OCI-LY1 (cell line): ENCODE results near the gene RHOU.

Experiments used
- H2AFZ ChIP-seq: fragments of 200-600 bp; sonication (generic), shearing (Covaris generic); 2 replicates; pipeline ENCODE4 v1.6.0; 2014; ENCODE audit warnings: antibody characterized with exemption, mild to moderate bottlenecking, low read length
- H3F3A ChIP-seq: fragments of 200-600 bp; sonication (generic), shearing (Covaris generic); 2 replicates; pipeline ENCODE4 v1.6.0; 2014; ENCODE audit warnings: mild to moderate bottlenecking, antibody characterized with exemption, low read length, moderate library complexity; ENCODE audit not compliant: insufficient read depth
- H3K27ac ChIP-seq: fragments of 200-600 bp; sonication (generic); 2 replicates; pipeline ENCODE4 v1.5.1; 2014; ENCODE audit warnings: low read length, mixed run types, mild to moderate bottlenecking, low read depth; ENCODE audit not compliant: poor library complexity, severe bottlenecking
- H3K27me3 ChIP-seq: fragments of 200-600 bp; sonication (generic); 2 replicates; pipeline ENCODE4 v1.6.0; 2014; ENCODE audit warnings: antibody characterized with exemption, mild to moderate bottlenecking, low read length, moderate library complexity; ENCODE audit not compliant: insufficient read depth
- H3K36me3 ChIP-seq: fragments of 200-600 bp; sonication (generic); 2 replicates; pipeline ENCODE4 v1.6.1; 2014; ENCODE audit warnings: mild to moderate bottlenecking, antibody characterized with exemption, low read length, moderate library complexity, mixed read lengths; ENCODE audit not compliant: insufficient read depth
- H3K4me1 ChIP-seq: fragments of 200-600 bp; sonication (generic); 2 replicates; pipeline ENCODE4 v1.5.1; 2014; ENCODE audit warnings: mild to moderate bottlenecking, low read length, moderate library complexity; ENCODE audit not compliant: insufficient read depth, severe bottlenecking
- H3K4me2 ChIP-seq: fragments of 200-600 bp; sonication (generic), shearing (Covaris generic); 2 replicates; pipeline ENCODE4 v1.6.1; 2014; ENCODE audit warnings: low read length
- H3K4me3 ChIP-seq: fragments of 200-600 bp; sonication (generic); 2 replicates; pipeline ENCODE4 v1.5.1; 2014; ENCODE audit warnings: low read length, low read depth, mild to moderate bottlenecking, mixed read lengths; ENCODE audit not compliant: poor library complexity, severe bottlenecking
- H3K79me2 ChIP-seq: fragments of 200-600 bp; shearing (Covaris generic); 2 replicates; pipeline ENCODE4 v1.6.1; 2016; ENCODE audit warnings: mixed run types, low read length, mixed read lengths; ENCODE audit not compliant: insufficient read depth
- H3K9ac ChIP-seq: fragments of 200-600 bp; sonication (generic), shearing (Covaris generic); 2 replicates; pipeline ENCODE4 v1.6.1; 2014; ENCODE audit warnings: mild to moderate bottlenecking, low read length, mixed read lengths
- H3K9me2 ChIP-seq: fragments of 200-600 bp; sonication (generic), shearing (Covaris generic); 2 replicates; pipeline ENCODE4 v1.6.1; 2014; ENCODE audit warnings: low read depth, mild to moderate bottlenecking, low read length, mixed read lengths
- H3K9me3 ChIP-seq: fragments of 200-600 bp; shearing (Covaris generic); 2 replicates; pipeline ENCODE4 v1.6.1; 2014; ENCODE audit warnings: low read length, mixed read lengths
- H4K20me1 ChIP-seq: fragments of 200-600 bp; sonication (generic), shearing (Covaris generic); 2 replicates; pipeline ENCODE4 v1.6.0; 2016; ENCODE audit warnings: mild to moderate bottlenecking, low read length; ENCODE audit not compliant: insufficient read depth
- EZH2 ChIP-seq: fragments of 200-600 bp; sonication (generic), shearing (Covaris generic); IDR thresholded peaks from 2 replicates; pipeline ENCODE4 v1.8.0; 2017; ENCODE audit warnings: borderline replicate concordance, mixed run types, mild to moderate bottlenecking, antibody characterized with exemption, low read length, moderate library complexity, mixed read lengths
- TF ChIP-seq, protein P1 (sequence below): fragments of 200-600 bp; sonication (generic), shearing (Covaris generic); IDR thresholded peaks from 2 replicates; pipeline ENCODE4 v1.5.1; 2017; ENCODE audit warnings: mild to moderate bottlenecking, antibody characterized with exemption, low read length, moderate library complexity, mixed read lengths

RHOU gene

DNA sequence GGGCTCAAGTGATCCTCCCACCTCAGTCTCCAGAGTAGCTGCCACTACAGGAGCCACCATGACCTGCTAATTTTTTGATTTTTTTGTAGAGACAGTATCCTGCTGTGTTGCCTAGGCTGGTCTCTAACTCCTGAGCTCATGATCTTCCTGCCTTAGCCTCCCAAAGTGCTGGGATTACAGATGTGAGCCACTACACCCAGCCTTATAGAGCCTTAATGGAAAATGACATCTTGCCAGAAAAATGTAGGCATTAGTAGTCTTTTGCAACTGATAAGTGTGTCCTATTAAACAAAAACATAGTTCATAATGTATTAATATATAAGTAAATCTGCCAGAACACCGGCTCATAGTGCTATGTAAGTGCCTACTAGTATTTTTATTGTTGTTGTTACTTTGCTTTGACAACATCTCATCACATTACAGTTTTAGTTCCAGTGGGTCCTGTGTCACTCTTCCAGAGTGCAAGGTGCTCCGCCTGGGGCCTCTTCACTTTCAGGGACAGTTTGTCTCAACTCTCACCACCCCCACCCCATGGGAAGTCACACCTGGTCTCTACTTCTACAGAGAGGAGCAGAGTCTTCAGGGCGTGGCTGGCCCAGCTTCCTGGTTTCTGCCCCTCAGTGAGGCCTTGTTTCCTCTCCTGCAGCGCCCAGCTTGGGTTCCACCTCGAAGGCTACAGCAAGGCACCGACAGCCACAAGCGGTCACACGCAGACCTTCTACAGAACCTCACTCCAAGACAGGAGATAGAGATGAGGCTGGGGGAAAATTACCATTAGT, 30.1 kb downstream of the RHOU start:
- H3K4me1 ChIP-seq = no peaks in the 10 kb centered on the region
- H3K79me2 ChIP-seq = no peaks in the 10 kb centered on the region
- H3K9ac ChIP-seq = no peak overlapping the region
- no peaks in the 10 kb centered on the region for H3K36me3 ChIP-seq
- H3K27me3 ChIP-seq = no peaks in the 10 kb centered on the region
- no peaks in the 10 kb centered on the region for H3F3A ChIP-seq
- H2AFZ ChIP-seq = no peak overlapping the region
- H3K4me3 ChIP-seq = no peak overlapping the region
- H3K9me2 ChIP-seq = no peaks in the 10 kb centered on the region
- H3K9me3 ChIP-seq = no peaks in the 10 kb centered on the region
- no peak for TF ChIP-seq EZH2
- H3K27ac ChIP-seq = no peak overlapping the region
- no peaks in the 10 kb centered on the region for H4K20me1 ChIP-seq
- no peak overlapping the region for H3K4me2 ChIP-seq

DNA sequence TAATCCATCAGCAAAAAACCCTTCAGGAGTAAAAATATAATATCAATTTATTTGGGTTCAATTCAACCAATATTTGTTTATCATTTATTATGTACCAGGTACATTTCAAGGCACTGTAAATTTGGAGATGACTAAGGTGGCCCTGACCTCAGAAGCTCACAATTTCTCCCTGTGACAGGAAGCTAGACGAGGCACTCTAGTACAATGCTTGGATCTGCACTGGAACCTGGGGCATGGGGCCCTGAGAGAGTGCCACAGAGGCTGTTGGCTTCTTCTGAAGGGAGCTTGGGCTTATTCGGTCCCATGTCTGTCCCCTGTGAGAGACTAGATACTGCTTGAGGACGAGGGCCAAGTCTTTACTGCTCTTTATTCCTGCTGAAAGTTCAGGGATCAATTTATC, 31.5 kb downstream of the RHOU start:
- H3K4me1 ChIP-seq = no peaks in the 10 kb centered on the region
- no peaks in the 10 kb centered on the region for H3K79me2 ChIP-seq
- H4K20me1 ChIP-seq = no peaks in the 10 kb centered on the region
- no peaks in the 10 kb centered on the region for H3K36me3 ChIP-seq
- H3K9ac ChIP-seq = no peak overlapping the region
- H3K27ac ChIP-seq = no peak overlapping the region
- H3K27me3 ChIP-seq = no peaks in the 10 kb centered on the region
- no peak overlapping the region for H3K4me2 ChIP-seq
- H3K9me2 ChIP-seq = no peaks in the 10 kb centered on the region
- TF ChIP-seq, protein P1, sequence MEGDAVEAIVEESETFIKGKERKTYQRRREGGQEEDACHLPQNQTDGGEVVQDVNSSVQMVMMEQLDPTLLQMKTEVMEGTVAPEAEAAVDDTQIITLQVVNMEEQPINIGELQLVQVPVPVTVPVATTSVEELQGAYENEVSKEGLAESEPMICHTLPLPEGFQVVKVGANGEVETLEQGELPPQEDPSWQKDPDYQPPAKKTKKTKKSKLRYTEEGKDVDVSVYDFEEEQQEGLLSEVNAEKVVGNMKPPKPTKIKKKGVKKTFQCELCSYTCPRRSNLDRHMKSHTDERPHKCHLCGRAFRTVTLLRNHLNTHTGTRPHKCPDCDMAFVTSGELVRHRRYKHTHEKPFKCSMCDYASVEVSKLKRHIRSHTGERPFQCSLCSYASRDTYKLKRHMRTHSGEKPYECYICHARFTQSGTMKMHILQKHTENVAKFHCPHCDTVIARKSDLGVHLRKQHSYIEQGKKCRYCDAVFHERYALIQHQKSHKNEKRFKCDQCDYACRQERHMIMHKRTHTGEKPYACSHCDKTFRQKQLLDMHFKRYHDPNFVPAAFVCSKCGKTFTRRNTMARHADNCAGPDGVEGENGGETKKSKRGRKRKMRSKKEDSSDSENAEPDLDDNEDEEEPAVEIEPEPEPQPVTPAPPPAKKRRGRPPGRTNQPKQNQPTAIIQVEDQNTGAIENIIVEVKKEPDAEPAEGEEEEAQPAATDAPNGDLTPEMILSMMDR = no peak
- no peak for TF ChIP-seq EZH2
- no peak overlapping the region for H2AFZ ChIP-seq
- H3K4me3 ChIP-seq = no peak overlapping the region
- no peaks in the 10 kb centered on the region for H3K9me3 ChIP-seq
- no peaks in the 10 kb centered on the region for H3F3A ChIP-seq

DNA sequence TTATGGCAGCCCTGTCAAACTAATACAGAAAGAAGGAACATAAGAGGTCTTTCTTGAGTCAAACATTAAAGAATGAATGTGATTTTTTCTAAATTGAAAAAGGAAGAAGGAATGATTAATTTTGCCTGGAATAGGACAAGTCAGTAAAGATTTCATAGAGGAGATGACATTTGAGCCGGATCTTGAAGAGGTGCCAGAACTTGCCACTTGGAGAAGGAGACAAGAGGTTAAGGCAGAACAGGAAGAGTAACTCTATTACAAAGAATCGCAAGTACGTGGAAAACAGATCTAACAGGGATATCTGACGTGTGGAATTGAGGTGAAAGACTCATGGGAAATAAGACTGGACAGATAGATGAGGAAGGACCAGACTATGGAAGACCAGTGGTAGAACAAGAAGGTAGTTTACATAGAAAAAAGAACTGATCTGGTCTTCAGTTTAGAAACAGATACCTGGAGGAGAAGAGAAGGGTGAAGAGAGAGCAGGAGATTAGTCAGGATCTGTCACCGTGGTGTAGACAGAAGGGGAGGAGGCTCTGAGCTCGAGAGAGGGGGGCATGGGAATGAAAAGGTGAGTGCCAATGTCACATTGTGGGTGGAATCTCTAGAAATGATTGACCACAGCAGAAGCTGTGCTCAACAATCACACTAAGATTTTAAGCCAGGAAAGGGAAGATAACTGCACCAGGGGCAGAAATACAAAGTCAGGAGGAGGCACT, 32.5 kb downstream of the RHOU start:
- H3K9me2 ChIP-seq = no peaks in the 10 kb centered on the region
- TF ChIP-seq, protein P1 = no peak
- no peak for TF ChIP-seq EZH2
- H3K4me2 ChIP-seq = no peak overlapping the region
- H3K27me3 ChIP-seq = no peaks in the 10 kb centered on the region
- H3K4me1 ChIP-seq = no peaks in the 10 kb centered on the region
- no peaks in the 10 kb centered on the region for H4K20me1 ChIP-seq
- no peak overlapping the region for H3K9ac ChIP-seq
- H3K79me2 ChIP-seq = no peaks in the 10 kb centered on the region
- H3K9me3 ChIP-seq = no peaks in the 10 kb centered on the region
- H3F3A ChIP-seq = no peaks in the 10 kb centered on the region
- H2AFZ ChIP-seq = no peak overlapping the region
- no peak overlapping the region for H3K4me3 ChIP-seq
- no peaks in the 10 kb centered on the region for H3K36me3 ChIP-seq
- no peak overlapping the region for H3K27ac ChIP-seq
